H9 (cell line): Measurements from ENCODE around the gene PNKP. TPM values are rescaled to one million over a fixed set of nuclear protein-coding genes. Genes with fewer than 3 reads are reported as not detected.

Experiments used
- DNase-seq: peaks from one replicate; pipeline ENCODE4 v3.0.0-alpha.2; 2017
- H2AFZ ChIP-seq: one replicate; pipeline ENCODE4 v1.6.1; 2013; ENCODE audit warnings: mild to moderate bottlenecking, low read length, control low read depth, moderate library complexity
- H2AK5ac ChIP-seq: 2 replicates; pipeline ENCODE4 v1.6.1; 2013; ENCODE audit warnings: low read length, control low read depth, mixed read lengths; ENCODE audit not compliant: insufficient read length
- H2BK120ac ChIP-seq: one replicate; pipeline ENCODE4 v1.6.1; 2013; ENCODE audit warnings: low read depth, mild to moderate bottlenecking, low read length, control low read depth, inconsistent platforms; ENCODE audit not compliant: poor library complexity, severe bottlenecking
- H2BK12ac ChIP-seq: 2 replicates; pipeline ENCODE4 v1.6.1; 2013; ENCODE audit warnings: low read length, control low read depth, mixed read lengths, low read depth; ENCODE audit not compliant: insufficient read length
- H2BK15ac ChIP-seq: 2 replicates; pipeline ENCODE4 v1.6.1; 2013; ENCODE audit warnings: low read depth, low read length, control low read depth
- H2BK20ac ChIP-seq: one replicate; pipeline ENCODE4 v1.6.1; 2013; ENCODE audit warnings: low read depth, mild to moderate bottlenecking, low read length, control low read depth, inconsistent platforms; ENCODE audit not compliant: poor library complexity, severe bottlenecking
- H2BK5ac ChIP-seq: 2 replicates; pipeline ENCODE4 v1.6.1; 2013; ENCODE audit warnings: low read length, control low read depth, mixed read lengths; ENCODE audit not compliant: insufficient read length
- H3K14ac ChIP-seq: 2 replicates; pipeline ENCODE4 v1.6.1; 2013; ENCODE audit warnings: low read length, control low read depth; ENCODE audit not compliant: insufficient read depth
- H3K18ac ChIP-seq: 2 replicates; pipeline ENCODE4 v1.6.1; 2013; ENCODE audit warnings: low read depth, mild to moderate bottlenecking, mixed read lengths, low read length, control low read depth; ENCODE audit not compliant: insufficient read length
- H3K23ac ChIP-seq: 2 replicates; pipeline ENCODE4 v1.6.1; 2013; ENCODE audit warnings: low read length, control low read depth, mixed read lengths, low read depth; ENCODE audit not compliant: insufficient read length
- H3K23me2 ChIP-seq: 2 replicates; pipeline ENCODE4 v1.6.1; 2013; ENCODE audit warnings: low read depth, mild to moderate bottlenecking, mixed read lengths, low read length, control low read depth; ENCODE audit not compliant: insufficient read length, poor library complexity, severe bottlenecking
- H3K27ac ChIP-seq: 2 replicates; pipeline ENCODE4 v1.5.1; 2013; ENCODE audit warnings: low read length, control low read depth, mixed read lengths, low read depth; ENCODE audit not compliant: insufficient read length
- H3K27me3 ChIP-seq: 2 replicates; pipeline ENCODE4 v1.6.1; 2013; ENCODE audit warnings: low read length, control low read depth, inconsistent platforms; ENCODE audit not compliant: insufficient read depth
- H3K4ac ChIP-seq: 2 replicates; pipeline ENCODE4 v1.6.1; 2013; ENCODE audit warnings: low read depth, mild to moderate bottlenecking, control low read depth, inconsistent platforms, low read length, moderate library complexity
- H3K4me1 ChIP-seq: 2 replicates; pipeline ENCODE4 v1.6.1; 2013; ENCODE audit warnings: low read length, control low read depth, inconsistent platforms; ENCODE audit not compliant: insufficient read depth
- H3K4me2 ChIP-seq: 2 replicates; pipeline ENCODE4 v1.6.1; 2013; ENCODE audit warnings: low read length, control low read depth, mixed read lengths; ENCODE audit not compliant: insufficient read length, insufficient read depth
- H3K56ac ChIP-seq: 2 replicates; pipeline ENCODE4 v1.6.1; 2013; ENCODE audit warnings: low read depth, mild to moderate bottlenecking, mixed read lengths, low read length, control low read depth; ENCODE audit not compliant: insufficient read length
- H3K79me1 ChIP-seq: 2 replicates; pipeline ENCODE4 v1.6.1; 2013; ENCODE audit warnings: low read depth, mild to moderate bottlenecking, moderate library complexity, low read length, control low read depth, inconsistent platforms; ENCODE audit not compliant: insufficient read depth, poor library complexity, severe bottlenecking
- H3K79me2 ChIP-seq: 2 replicates; pipeline ENCODE4 v1.6.1; 2013; ENCODE audit warnings: low read length, control low read depth, inconsistent platforms; ENCODE audit not compliant: insufficient read depth
- H3K9ac ChIP-seq: 2 replicates; pipeline ENCODE4 v1.6.1; 2013; ENCODE audit warnings: low read length, control low read depth, mixed read lengths; ENCODE audit not compliant: insufficient read length; ENCODE audit errors: extremely low read depth
- H3K9me3 ChIP-seq: one replicate; pipeline ENCODE4 v1.6.1; 2013; ENCODE audit warnings: low read depth, low read length, inconsistent platforms; ENCODE audit not compliant: control insufficient read depth
- H3T11ph ChIP-seq: one replicate; pipeline ENCODE4 v1.6.1; 2013; ENCODE audit warnings: mild to moderate bottlenecking, low read length, control low read depth, inconsistent platforms
- H4K20me1 ChIP-seq: one replicate; pipeline ENCODE4 v1.6.1; 2013; ENCODE audit not compliant: control insufficient read depth, insufficient read length, insufficient read depth
- H4K5ac ChIP-seq: 2 replicates; pipeline ENCODE4 v1.6.1; 2013; ENCODE audit warnings: low read depth, mild to moderate bottlenecking, mixed read lengths, low read length, control low read depth; ENCODE audit not compliant: insufficient read length
- H4K8ac ChIP-seq: replicated peaks from 2 replicates; pipeline ENCODE4 v1.6.1; 2013; ENCODE audit warnings: low read length, control low read depth, mixed read lengths, low read depth; ENCODE audit not compliant: insufficient read length
- H4K91ac ChIP-seq: 2 replicates; pipeline ENCODE4 v1.6.1; 2013; ENCODE audit warnings: low read depth, mild to moderate bottlenecking, moderate library complexity, mixed read lengths, low read length, control low read depth; ENCODE audit not compliant: insufficient read length
- H3K27ac Mint-ChIP-seq, 3 experiments: 2 replicates in 2 of 3; 3 replicates in 1 of 3; pipeline ENCODE4 v1.8.0; 2020 to 2021; ENCODE audit warnings: mixed read lengths in 3 of 3, mild to moderate bottlenecking in 1 of 3, moderate library complexity in 1 of 3
- H3K27me3 Mint-ChIP-seq: 2 replicates; pipeline ENCODE4 v1.8.0; 2021; ENCODE audit warnings: low read depth, mild to moderate bottlenecking, moderate library complexity, mixed read lengths
- H3K36me3 Mint-ChIP-seq, 3 experiments: 2 replicates in 2 of 3; 3 replicates in 1 of 3; pipeline ENCODE4 v1.8.0; 2020 to 2021; ENCODE audit warnings: low read depth in 3 of 3, mixed read lengths in 3 of 3; ENCODE audit not compliant: insufficient read depth in 1 of 3
- H3K4me1 Mint-ChIP-seq, 2 experiments: 2 replicates each; pipeline ENCODE4 v1.8.0; 2020; ENCODE audit warnings: mixed read lengths in 2 of 2
- H3K4me3 Mint-ChIP-seq, 2 experiments: 2 replicates in 1 of 2; 3 replicates in 1 of 2; pipeline ENCODE4 v1.8.0; 2020 to 2021; ENCODE audit warnings: mild to moderate bottlenecking in 2 of 2, mixed read lengths in 2 of 2, moderate library complexity in 1 of 2
- H3K9me3 Mint-ChIP-seq, 2 experiments: 2 replicates in 1 of 2; 3 replicates in 1 of 2; pipeline ENCODE4 v1.8.0; 2020; ENCODE audit warnings: mild to moderate bottlenecking in 2 of 2, mixed read lengths in 2 of 2, moderate library complexity in 1 of 2
- CTCF ChIP-seq: fragments of 200-600 bp; sonication (generic); conservative IDR thresholded peaks from 3 replicates; pipeline ENCODE4 v1.8.0; 2021; ENCODE audit warnings: antibody characterized with exemption, mild to moderate bottlenecking
- WGBS: extraction: QIAGEN DNeasy Blood & Tissue Kit; methylation state at CpG from one replicate; pipeline ENCODE4 v1.1.7; 2013; ENCODE audit warnings: missing lambda C conversion rate, low lambda C conversion rate, mixed read lengths; ENCODE audit not compliant: insufficient read length; ENCODE audit errors: extremely low coverage; 5-methylcytosine and 5-hydroxymethylcytosine counted together
- total RNA-seq: library from RNA; stranded (reverse); gene quantifications from 2 replicates; pipeline ENCODE4 v1.2.1, GENCODE V29; 2021

Gene PNKP
- total RNA-seq, 1 experiment from 2014 or later = 157 TPM

- Mint-ChIP-seq H3K27ac (no peak overlapping the region), H3K36me3 (peaks cover 37 to 51% (median 45%) of the 10 kb centered on the region in 3 experiments), H3K9me3 (peaks cover 0 to 11% of the 10 kb centered on the region in 2 experiments; a peak in 1 of 5 replicates), H3K27me3 (peaks cover 16% of the 10 kb centered on the region), H3K4me3 (no peak overlapping the region), H3K4me1 (peaks cover 3 to 14% of the 10 kb centered on the region in 2 experiments; a peak in 3 of 4 replicates)
- H3T11ph ChIP-seq = no peak overlapping the region
- no peak overlapping the region for H2BK20ac ChIP-seq
- no peak overlapping the region for H3K27ac ChIP-seq
- H2BK5ac ChIP-seq = no peak overlapping the region
- no peak overlapping the region for H3K56ac ChIP-seq
- H2BK12ac ChIP-seq = no peak overlapping the region
- no peaks in the 10 kb centered on the region; the same call in 1 of the 2 replicates for H3K27me3 ChIP-seq
- whole genome bisulfite sequencing = no CpG with 5 or more reads among the region's 23 CpGs
- no peak overlapping the region for H3K4me2 ChIP-seq
- H3K9me3 ChIP-seq = no peaks in the 10 kb centered on the region
- H2BK120ac ChIP-seq = no peak overlapping the region
- H2BK15ac ChIP-seq = no peak overlapping the region
- no peaks in the 10 kb centered on the region for H4K20me1 ChIP-seq
- no peak overlapping the region for H3K9ac ChIP-seq
- no peak overlapping the region for H4K91ac ChIP-seq
- no peak overlapping the region for H3K18ac ChIP-seq
- H3K4ac ChIP-seq = no peak overlapping the region
- peaks cover 3% of the 10 kb centered on the region for H3K23me2 ChIP-seq
- no peaks in the 10 kb centered on the region for H3K79me1 ChIP-seq
- H2AK5ac ChIP-seq = no peak overlapping the region
- no peaks in the 10 kb centered on the region for H3K79me2 ChIP-seq
- no peak overlapping the region for H2AFZ ChIP-seq
- no peak overlapping the region for H4K8ac ChIP-seq
- H3K23ac ChIP-seq = no peak overlapping the region
- TF ChIP-seq CTCF = no peak
- H3K4me1 ChIP-seq = no peaks in the 10 kb centered on the region
- no peak overlapping the region for H3K14ac ChIP-seq
- no peak for DNase-seq
- H4K5ac ChIP-seq = no peak overlapping the region
Measured at GRCh38 chr19:49887037-49887664, 19.8 kb upstream of the PNKP start.
